Ascending aorta (tissue), 2 donors: ENCODE data around the gene NR4A1. TPM values are rescaled to one million over a fixed set of nuclear protein-coding genes. Genes with fewer than 3 reads are reported as not detected.

Experiments
- DNase-seq, 2 donors: peaks; one replicate each; pipeline ENCODE4 v3.0.0-alpha.2; 2019; ENCODE audit warnings: low spot score in 2 of 2
- H3K27ac ChIP-seq, 2 donors: fragments of 200-600 bp; sonication (generic); one replicate each; pipeline ENCODE4 v1.5.1; 2016 to 2017; ENCODE audit warnings: mild to moderate bottlenecking in 1 of 2
- H3K27me3 ChIP-seq: fragments of 200-600 bp; sonication (generic); one replicate; pipeline ENCODE4 v1.5.1; 2017
- H3K36me3 ChIP-seq, 2 donors: fragments of 200-600 bp; sonication (generic); one replicate each; pipeline ENCODE4 v1.5.1; 2016
- H3K4me1 ChIP-seq, 2 donors: fragments of 200-600 bp; sonication (generic); one replicate each; pipeline ENCODE4 v1.5.1; 2016 to 2017; ENCODE audit warnings: mild to moderate bottlenecking in 1 of 2
- H3K4me3 ChIP-seq, 2 donors: fragments of 200-600 bp; sonication (generic); one replicate each; pipeline ENCODE4 v1.5.1; 2016 to 2017; ENCODE audit warnings: mild to moderate bottlenecking in 1 of 2
- H3K9me3 ChIP-seq, 2 donors: fragments of 200-600 bp; sonication (generic); one replicate each; pipeline ENCODE4 v1.5.1; 2016
- CTCF ChIP-seq, 3 experiments: fragments of 200-600 bp in 2 of 3; fragments of 450-650 bp in 1 of 3; sonication (generic) in 2 of 3; IDR thresholded peaks; one replicate each; pipeline ENCODE4 v1.5.1; 2016 to 2019; ENCODE audit warnings: antibody characterized with exemption in 3 of 3, mild to moderate bottlenecking in 1 of 3, moderate library complexity in 1 of 3
- intact Hi-C: fragments of 100-400 bp; cut with DNase I; formaldehyde crosslinking; loops from one replicate; pipeline ENCODE4 v1.15.1; 2023
- total RNA-seq: library from RNA; depleted of rRNA; stranded (reverse); fragments of >200 nt; gene quantifications from one replicate; pipeline ENCODE4 v1.1.0, GENCODE V29; 2016

The NR4A1 gene
- total RNA-seq, 1 donor from 2014 or later = 722 TPM

- no peak for TF ChIP-seq CTCF (IDR thresholded peaks at IDR 0.05)
- H3K4me3 ChIP-seq = peak overlapping the region; percentile 78 to 79
- peaks cover 6 to 16% of the 10 kb centered on the region in 2 donors for H3K4me1 ChIP-seq
- H3K27ac ChIP-seq = peak overlapping the region; percentile 96 to 98
- no peak for DNase-seq
- intact Hi-C loops = no loop called here
- H3K36me3 ChIP-seq = peaks cover 44 to 56% of the 10 kb centered on the region in 2 donors
- no peaks in the 10 kb centered on the region for H3K27me3 ChIP-seq
- H3K9me3 ChIP-seq = no peaks in the 10 kb centered on the region
These were observed 2.4 kb downstream of the NR4A1 start for GRCh38 chr12:52053536-52054209.

GRCh38 chr12:52054231-52054832 lies 3.1 kb downstream of the NR4A1 start:
- Histone ChIP-seq H3K27me3 (no peaks in the 10 kb centered on the region), H3K4me1 (peaks cover 6 to 13% of the 10 kb centered on the region in 2 donors), H3K4me3 (peak overlapping the region; percentile 11 to 79), H3K36me3 (peaks cover 44 to 63% of the 10 kb centered on the region in 2 donors), H3K9me3 (no peaks in the 10 kb centered on the region), H3K27ac (peak overlapping the region; percentile 96 to 98)
- intact Hi-C loops = no loop called here
- TF ChIP-seq CTCF (IDR thresholded peaks at IDR 0.05) = no peak
- no peak for DNase-seq

- Histone ChIP-seq H3K9me3 (no peaks in the 10 kb centered on the region), H3K27me3 (no peaks in the 10 kb centered on the region), H3K27ac (peak overlapping the region in 1 of 2 donors; percentile 98), H3K4me1 (peaks cover 4 to 6% of the 10 kb centered on the region in 2 donors), H3K36me3 (peaks cover 44 to 67% of the 10 kb centered on the region in 2 donors), H3K4me3 (peak overlapping the region in 1 of 2 donors; percentile 79)
- DNase-seq = no peak
- no peak for TF ChIP-seq CTCF (IDR thresholded peaks at IDR 0.05)
- intact Hi-C loops = no loop called here
These were observed 3.8 kb downstream of the NR4A1 start for GRCh38 chr12:52054833-52055730.

GRCh38 chr12:52055731-52056711 lies 4.8 kb downstream of the NR4A1 start:
- Histone ChIP-seq H3K27me3 (no peaks in the 10 kb centered on the region), H3K4me3 (peak overlapping the region in 1 of 2 donors; percentile 79), H3K9me3 (no peaks in the 10 kb centered on the region), H3K27ac (peak overlapping the region in 1 of 2 donors; percentile 22), H3K36me3 (peaks cover 44 to 67% of the 10 kb centered on the region in 2 donors), H3K4me1 (no peaks in the 10 kb centered on the region)
- no peak for TF ChIP-seq CTCF (IDR thresholded peaks at IDR 0.05)
- intact Hi-C loops = no loop called here
- DNase-seq = no peak
